GM21515 (cell line): ENCODE measurements around the gene ERBB4.
"Not testable (repeated sequence)": the region's sequence is repeated elsewhere in the genome, so short reads cannot be mapped to it uniquely, and the experiment has no call there.

Experiments used
- ATAC-seq: cut with Tn5 transposase; IDR thresholded peaks from one replicate; pipeline ENCODE4 v1.9.1; 2021; ENCODE audit not compliant: unreplicated experiment

ERBB4 gene

DNA sequence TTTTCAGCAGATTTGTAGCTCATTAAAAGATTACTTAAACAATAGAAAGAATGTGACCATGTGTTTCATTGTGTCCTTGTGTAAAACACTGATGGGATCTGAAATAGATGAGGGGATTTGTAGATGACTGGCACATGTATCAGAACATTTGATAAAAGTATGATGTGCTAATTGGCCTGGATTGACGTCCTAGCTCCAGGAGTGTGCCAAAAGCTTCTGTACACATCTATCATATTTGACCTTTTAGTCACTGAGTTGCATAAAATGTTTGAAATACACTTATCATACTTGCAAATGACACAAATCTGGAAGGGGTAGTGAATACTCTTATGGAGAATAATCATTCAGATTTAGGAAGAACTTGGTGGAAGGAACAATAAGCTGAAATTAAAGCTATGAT lies 778.5 kb downstream of the ERBB4 start:
- ATAC-seq: no peak

DNA sequence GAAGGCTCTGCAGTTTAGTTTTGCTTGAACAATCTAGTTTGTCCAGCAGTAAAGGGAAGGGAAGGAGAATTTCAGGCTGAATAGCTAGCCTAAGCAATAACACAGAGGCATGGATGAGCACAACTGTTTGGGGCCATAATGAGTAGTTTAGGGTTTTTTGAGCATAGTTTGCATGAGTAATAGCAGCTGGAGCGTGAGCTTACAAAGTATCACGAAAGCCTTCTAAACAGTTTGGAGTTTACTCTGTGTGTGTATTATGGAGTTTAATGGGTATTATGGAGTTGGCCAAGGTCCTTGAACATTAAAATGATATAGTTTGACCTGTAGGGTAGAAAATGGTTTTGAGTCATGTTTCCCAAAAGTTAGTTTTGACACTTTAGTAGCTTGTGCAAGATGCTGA lies 782.3 kb downstream of the ERBB4 start:
- ATAC-seq: no peak

DNA sequence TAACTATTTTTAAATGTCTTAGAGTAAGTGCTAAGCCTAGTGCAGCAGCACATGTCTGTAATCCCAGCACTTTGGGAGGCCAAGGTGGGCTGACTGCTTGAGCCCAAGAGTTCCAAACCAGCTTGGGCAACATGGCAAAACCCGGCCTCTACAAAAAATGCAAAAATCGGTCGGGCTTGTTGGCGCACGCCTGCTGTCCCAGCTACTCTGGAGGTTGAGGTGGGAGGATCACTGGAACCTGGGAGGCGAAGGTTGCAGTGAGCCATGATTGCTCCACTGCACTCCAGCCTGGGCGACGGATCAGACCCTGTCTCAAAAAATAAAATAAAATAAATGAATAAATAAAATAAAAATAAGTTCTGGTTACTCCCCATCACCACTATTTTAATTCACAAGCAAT lies 783.4 kb downstream of the ERBB4 start:
- ATAC-seq: no peak

DNA sequence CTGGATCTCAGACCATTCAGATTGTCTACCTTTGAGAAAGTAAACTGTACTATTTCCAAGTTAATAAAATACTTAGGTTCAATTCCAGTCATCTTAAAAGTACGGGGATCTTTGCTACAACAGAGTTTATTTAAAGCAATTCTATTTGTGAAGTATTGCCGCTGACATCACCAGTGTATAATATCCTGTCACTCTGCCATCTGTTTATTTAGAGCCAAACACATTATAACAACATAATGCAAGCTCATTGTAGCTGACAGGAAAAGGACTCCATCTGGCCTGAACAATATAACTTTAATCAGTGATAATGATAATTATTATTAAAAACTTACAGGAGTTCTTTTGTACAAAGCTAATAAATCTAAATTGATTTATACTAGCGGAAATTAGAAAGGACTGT lies 786.8 kb downstream of the ERBB4 start:
- no peak for ATAC-seq

DNA sequence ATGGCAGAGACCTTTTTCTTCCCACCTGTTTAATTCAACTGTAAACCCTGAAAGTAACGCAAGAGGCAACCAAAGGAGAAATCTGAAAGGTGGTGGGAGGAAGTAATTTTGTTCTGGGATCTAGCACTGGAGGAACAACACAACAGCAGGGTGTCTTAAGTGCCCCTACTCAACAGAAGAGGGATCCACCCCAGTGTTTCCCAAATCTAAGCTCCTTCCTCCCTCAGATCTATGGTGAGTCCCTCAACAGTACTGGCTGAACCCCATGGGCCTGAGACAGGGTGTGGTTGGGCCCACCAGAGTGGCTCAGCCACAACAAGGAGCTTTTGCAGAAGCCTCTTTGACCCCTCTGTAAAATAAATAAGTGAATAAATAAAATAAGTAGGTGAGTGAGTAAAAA lies 790.3 kb downstream of the ERBB4 start:
- no peak for ATAC-seq

DNA sequence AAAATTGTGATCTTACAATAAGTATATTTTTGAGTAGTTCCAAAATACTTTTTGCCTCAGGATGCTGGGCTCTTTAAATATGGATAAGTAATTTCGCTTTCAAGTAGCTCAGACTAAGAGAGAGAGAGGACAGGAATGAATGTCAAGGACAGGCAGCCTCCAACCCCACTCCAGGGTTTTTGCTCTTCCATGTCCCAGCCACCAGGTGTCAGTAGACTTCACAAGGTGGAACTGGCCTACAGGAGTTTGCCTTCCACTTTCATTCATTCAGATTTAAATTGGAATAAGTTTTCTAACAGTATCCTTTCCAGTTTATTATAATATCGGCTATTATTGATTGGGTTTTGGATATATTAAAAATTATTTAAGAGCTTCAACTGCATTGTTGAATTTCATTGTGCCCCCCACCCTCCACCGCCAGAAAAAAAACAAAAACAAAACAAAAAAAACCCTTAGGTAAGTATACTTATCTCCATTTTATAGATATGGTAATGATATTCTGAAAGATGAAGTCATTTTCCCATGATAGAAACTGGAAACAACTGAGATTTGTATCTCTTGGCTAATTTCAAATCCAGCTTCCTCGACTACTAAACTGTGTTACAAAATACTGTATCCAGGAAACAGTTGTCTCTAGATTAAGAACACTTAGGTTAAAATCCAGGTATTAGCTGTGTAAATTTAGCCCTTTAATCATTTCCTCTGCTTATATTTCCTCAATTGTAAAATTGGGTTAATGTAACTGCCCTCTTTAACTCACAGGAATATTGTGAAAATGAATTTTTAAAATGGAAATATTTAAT lies 793.1 kb downstream of the ERBB4 start:
- ATAC-seq: peak; percentile 90

DNA sequence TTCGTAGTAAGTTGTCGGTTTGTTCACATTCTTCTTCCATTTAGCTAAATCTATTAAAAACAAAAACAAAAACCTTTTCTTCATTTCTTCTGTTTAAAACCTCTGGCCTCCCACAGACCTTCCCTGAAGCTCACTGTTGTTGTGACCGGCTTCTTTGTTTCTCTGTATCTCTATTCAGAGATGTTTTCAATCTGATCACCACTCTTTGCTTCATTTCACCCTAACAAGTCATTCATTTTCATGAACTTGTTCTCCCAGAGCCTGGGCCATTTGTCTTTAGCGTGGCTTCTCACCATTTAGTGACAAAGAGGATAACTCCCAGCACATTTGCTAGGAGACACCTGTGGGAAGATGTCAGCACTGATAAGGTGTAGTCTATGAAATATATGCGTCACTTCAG lies 794.2 kb downstream of the ERBB4 start:
- ATAC-seq: no peak

DNA sequence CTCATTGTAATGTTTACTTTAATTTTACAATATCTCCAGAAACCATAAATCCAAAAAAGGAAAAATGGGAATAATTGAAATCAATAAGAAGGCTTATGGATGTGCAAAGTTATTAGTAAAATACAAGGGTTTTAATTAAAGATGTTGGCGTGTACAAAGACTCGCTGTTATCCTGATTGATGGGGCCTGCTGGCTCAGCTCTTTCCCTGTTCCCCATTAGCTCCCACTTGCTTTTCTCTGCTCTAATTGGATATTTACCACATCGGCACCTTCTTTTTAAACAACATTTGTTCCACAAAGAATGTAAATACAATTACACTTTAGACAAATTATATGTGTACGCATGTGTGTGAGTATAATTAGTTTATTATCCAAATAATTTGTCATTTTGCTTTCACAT lies 796.6 kb downstream of the ERBB4 start:
- no peak for ATAC-seq

DNA sequence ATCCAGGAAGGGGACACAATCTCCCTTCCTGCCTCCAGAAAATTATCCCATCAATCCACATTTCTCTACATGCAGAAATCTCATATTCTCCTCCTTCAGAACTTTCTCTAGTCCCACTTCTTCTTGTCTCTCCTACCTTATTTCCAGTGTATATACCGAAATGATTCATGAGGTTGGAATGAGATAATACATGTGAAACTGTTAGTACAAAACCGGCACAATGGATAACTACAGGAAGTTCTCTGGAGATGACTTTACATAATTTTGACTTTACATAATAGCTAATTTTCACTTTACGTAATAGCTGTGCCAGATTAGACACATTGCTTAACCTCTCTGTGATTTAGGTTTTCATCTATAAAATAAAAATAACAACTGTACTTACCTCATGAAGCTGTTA lies 801.3 kb downstream of the ERBB4 start:
- ATAC-seq: no peak

DNA sequence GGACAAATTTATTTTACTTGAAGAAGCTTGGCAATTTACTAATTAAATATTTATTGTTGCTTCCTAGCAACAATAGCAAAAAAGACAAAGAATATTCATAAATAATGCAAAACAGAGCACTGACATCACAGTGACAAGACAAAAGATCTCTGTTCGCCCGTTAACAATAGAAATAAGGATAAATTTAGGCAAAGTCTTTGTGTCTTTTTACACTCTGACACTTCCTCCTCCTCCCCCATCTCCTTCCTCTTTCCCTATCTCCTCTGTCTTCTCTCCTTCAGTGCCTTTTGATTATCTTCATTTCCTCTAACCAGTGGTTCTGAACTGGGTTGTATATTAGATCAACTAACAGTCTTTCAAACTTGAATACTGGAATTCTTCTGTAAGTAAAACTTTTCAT lies 808.4 kb downstream of the ERBB4 start:
- ATAC-seq: no peak

DNA sequence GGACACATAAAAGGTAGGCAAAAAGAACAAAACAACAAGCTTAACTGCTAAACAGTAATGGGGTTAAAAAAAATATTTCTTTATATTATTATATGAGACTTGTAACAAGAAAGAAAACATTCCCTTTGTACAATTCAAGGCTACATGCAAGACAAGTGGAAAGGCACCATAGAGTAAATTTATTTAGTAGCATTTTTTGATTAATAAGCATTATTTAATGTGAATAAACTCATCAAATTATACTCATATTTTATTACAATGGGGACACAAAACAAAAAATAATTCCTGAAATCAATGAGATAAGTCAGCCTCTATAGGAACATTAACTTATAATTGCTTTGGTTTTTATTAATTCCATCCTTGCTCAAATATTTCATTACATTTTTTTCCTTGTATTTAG lies 809.2 kb downstream of the ERBB4 start:
- ATAC-seq: no peak

DNA sequence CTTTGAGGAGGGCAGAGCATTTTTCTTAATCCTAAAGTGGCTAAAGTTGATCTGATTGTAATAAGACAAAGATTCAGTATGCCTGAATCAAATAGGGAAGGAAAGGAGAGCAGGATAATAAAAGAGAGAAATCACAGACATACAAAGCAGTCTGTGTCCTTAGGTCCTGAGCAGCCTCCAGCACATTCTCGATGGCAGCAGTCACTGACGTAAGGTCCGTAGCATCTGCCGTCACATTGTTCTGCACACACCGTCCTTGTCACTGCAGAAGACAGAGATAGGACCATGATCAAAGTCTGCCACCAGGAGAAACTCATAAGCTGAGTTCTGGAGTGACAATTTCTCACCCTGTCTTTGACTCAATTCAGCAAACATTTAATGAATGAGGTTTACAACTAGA lies 813.7 kb downstream of the ERBB4 start:
- no peak for ATAC-seq

DNA sequence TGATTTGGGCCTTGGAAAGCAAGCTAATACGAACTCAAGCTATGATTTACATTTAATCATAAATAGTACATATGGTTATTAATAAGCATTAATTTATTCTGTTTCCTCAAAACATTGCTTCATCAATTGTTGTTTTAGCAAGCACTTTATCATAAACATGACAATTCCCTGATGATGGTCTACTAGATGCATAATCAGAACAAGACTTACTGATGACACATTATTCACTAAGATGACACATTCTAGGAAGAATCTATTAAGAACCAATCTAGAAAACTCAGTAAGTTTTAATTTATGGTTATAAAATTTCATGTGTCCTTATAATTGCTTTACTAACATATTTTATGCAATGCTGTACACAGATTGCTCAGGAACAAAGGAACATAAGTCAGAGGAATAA lies 815.2 kb downstream of the ERBB4 start:
- ATAC-seq: no peak

DNA sequence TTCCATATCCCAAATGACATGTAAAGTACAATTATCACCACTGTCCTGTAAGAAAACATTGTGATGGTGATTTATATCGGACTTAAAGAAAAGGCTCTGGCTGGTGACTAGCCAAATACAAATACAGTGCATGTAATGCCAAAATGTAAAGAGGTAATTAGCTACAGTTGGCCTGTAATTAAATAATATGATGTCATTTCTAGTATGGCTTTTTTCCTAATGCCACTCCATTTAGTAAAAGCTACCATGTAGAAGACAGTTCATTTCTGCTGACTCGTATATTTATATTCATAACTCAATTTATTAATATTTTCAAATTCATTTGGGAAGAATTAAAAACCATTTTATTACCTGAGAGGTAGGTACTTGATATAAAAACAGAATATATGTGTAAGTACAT lies 815.7 kb downstream of the ERBB4 start:
- ATAC-seq: no peak

DNA sequence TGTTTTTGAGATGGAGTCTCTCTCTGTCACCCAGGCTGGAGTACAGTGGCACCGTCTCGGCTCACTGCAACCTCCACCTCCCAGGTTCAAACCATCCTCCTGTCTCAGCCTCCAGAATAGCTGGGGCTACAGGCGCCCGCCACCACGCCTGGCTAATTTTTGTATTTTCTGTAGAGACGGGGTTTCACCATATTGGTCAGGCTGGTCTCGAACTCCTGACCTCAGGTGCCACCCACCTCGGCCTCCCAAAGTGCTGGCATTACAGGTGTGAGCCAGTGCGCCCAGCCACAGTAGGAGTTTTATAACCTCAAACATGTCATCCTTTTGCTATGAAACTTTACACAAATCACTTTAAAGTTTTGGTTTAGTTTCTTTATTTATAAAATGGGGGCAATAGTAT lies 816.7 kb downstream of the ERBB4 start:
- ATAC-seq: not testable (repeated sequence)

DNA sequence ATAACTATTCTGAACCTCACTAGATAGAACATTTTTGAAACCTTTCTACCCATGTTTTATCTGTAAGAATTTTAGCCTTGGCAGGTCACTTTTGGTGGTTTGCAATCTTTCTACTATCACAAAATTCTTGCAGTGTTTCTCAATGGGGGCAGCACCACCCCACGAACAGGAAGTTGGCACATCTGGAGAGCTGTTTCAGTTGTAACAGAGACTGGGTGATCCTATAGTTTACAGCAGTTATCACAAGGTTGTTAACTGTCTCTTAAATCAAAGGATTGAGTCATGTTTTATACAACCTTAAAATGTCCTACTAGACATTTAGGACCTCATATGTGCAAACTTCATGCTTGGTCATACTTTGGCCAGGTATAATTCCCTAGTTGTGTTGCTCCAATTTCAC lies 829.2 kb downstream of the ERBB4 start:
- ATAC-seq: no peak

DNA sequence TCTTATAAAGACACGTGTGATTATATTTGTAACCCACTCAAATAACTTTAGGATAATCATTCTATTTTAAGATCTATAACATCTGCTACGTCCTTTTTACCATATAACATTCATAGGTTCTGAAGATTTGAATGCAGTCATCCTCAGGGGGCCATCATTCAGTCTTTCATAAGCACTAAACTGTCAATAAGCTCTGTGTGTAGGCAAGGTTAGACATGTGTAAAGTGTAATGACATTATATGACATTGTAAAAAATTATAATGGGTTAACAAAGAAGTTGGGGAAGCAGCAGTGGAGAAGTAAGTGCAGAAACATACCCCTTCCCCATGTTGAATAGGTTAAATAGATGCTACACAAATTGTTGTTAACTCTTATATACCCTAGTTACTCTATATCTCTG lies 845.9 kb downstream of the ERBB4 start:
- ATAC-seq: no peak

DNA sequence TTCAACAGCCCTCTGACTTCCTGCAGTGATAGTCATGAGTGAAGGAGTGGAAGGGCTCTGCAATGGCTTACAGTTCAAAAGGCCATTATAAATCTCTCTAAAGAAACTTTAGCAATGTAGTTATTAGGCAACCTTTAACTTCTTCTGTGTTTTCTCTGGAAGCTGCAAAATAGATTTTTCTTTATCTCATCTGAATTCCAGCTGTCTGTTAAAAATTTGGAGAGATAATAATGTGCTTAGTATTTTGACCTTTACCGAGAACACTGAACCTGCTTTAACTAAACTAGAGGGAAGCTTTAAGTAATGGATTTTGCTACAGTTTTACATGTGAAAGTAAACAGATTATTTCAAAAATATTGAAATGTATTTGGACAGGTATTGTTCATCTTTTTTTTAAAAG lies 847.9 kb downstream of the ERBB4 start:
- ATAC-seq: no peak

DNA sequence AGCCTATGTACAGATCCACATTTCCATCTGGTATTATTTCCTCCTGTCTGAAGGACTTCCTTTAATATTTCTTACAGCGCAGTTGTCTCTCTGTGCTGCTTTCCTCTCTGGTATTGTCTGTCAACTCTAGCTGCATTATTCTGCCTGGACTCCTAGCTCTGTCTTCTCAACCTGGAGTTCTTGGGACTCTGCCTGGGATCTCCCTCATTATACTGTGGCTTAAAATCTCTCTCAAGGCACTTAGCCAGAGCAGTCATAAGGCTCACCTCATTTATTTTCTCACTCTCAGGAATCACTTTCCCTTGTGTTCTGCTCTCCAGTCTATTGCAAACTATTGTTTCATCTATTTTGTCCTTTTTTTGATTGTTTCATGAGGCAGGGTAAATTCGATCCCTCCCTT lies 850.4 kb downstream of the ERBB4 start:
- no peak for ATAC-seq

DNA sequence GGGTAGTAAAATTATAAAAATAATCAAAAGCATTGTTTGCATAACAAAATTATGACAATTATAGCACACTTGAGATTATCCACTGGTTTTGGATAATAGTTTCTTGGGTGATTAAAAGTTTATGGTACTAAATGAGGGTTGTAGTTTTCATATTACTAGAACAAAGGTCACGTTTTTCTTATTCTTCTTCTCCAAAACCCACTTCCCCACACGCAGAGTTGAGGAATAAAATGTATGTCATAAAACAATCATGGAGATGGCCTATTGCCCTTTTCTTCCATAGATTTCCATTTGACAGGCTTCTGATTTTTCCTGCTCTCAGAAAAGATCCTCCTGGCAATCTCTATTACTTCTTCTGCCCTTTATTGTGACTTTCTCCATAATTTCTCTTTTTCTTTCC lies 863.9 kb downstream of the ERBB4 start:
- ATAC-seq: no peak

DNA sequence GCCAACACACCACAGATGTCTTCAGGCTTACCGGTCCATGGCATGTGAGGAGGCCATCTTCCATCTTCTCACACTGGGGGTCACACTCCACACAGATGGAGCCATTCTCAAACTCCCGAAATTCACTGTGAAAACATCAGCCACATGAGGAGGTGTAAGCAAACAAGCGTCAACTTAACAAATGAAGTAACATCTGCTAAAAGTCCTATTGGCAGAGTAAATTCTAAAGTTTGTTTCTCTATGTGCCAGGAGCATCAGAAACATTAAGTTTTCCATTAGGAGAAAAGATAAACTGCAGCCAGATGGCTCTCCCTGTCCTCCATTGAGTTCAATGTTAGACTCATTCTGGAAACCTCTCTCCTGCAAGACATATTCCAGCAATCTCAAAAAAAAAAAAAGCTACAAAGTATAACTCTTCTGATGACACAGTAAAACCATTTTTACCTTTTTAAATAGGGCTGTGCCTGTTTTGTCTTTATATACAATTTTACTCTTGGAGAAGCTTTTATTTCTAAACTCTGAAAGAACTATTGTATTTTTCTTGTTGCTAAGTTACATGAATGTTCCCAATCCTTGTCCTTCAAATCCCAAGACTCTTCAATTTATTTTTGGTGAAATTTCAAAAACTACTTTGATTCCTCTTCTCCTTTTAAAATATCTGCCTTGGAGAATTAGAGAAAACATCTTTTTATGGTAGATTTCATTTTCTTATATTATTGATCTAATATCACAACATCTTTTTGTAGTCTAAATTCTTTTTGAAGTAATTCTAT lies 865.3 kb downstream of the ERBB4 start:
- ATAC-seq: no peak

DNA sequence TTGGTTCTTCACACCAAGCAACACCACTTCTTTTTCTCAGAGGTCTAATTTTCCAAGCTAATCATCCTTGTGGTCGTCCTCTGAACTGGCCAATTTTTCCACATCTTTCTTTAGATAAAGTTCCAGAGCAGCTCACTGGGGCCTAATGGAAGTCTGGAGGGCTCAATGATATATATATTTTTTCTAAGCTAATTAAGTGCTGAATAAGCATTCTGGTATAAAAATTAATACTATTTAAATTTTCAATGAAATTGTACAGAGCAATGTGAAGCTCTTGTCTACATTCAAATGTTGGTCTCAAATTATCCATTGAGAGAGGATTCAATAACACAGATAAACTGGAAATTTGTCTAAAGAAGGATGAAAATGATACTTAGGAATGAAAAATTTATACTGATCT lies 866.6 kb downstream of the ERBB4 start:
- ATAC-seq: no peak

DNA sequence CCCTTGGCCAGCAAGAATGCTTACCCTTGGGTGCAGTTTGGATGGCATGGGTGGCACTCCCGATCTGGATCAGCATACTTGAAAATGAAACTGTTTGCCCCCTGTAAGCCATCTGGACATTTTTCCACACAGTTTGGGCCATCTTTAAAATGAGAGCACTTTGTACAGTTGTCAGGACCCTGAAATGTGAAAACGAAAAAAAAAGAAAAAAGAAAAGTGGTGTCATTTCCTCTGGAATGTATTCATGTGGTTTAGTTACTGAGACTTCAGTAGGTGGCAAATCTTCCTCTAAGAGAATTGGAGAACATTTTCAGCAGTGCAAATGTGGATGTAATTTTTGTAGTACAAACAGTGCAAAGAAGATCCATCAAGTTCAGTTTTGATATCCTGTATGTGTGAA lies 873.3 kb downstream of the ERBB4 start:
- ATAC-seq: no peak
